Right atrium auricular region (tissue), 2 donors: ENCODE data around the gene UVRAG. TPM values are rescaled to one million over a fixed set of nuclear protein-coding genes. Genes with fewer than 3 reads are reported as not detected.

ENCODE experiments used
- DNase-seq: peaks from one replicate; pipeline ENCODE4 v3.0.0-alpha.2; 2019; ENCODE audit warnings: low spot score
- H3K27ac ChIP-seq, 2 donors: fragments of 200-600 bp; sonication (generic); 1 replicate in 1 of 2; 2 replicates in 1 of 2; pipeline ENCODE4 v1.5.1; 2016 to 2019
- H3K27me3 ChIP-seq, 2 donors: fragments of 200-600 bp; sonication (generic); one replicate each; pipeline versions ENCODE4 v1.5.1 to v1.6.0; 2017 to 2019
- H3K36me3 ChIP-seq: fragments of 200-600 bp; sonication (generic); one replicate; pipeline ENCODE4 v1.5.1; 2016
- H3K4me1 ChIP-seq, 2 donors: fragments of 200-600 bp; sonication (generic); one replicate each; pipeline versions ENCODE4 v1.5.1 to v1.6.0; 2017 to 2019
- H3K4me3 ChIP-seq, 2 donors: fragments of 200-600 bp; sonication (generic); 1 replicate in 1 of 2; 2 replicates in 1 of 2; pipeline ENCODE4 v1.5.1; 2017 to 2019; ENCODE audit warnings: mild to moderate bottlenecking in 1 of 2, moderate library complexity in 1 of 2
- H3K9me3 ChIP-seq, 2 donors: fragments of 200-600 bp; sonication (generic); one replicate each; pipeline ENCODE4 v1.5.1; 2019
- total RNA-seq, 2 donors: library from RNA; depleted of rRNA; stranded (reverse); fragments of >200 nt; gene quantifications; one replicate each; pipeline ENCODE4 v1.1.0, GENCODE V29; 2016
- TF ChIP-seq, protein P1 (sequence below), 2 donors: fragments of 200-600 bp; sonication (generic); IDR thresholded peaks; one replicate each; pipeline ENCODE4 v1.5.1; 2019; ENCODE audit warnings: antibody characterized with exemption in 2 of 2

The UVRAG gene
- total RNA-seq, 2 donors from 2014 or later = 13.2 to 13.9 TPM

DNA sequence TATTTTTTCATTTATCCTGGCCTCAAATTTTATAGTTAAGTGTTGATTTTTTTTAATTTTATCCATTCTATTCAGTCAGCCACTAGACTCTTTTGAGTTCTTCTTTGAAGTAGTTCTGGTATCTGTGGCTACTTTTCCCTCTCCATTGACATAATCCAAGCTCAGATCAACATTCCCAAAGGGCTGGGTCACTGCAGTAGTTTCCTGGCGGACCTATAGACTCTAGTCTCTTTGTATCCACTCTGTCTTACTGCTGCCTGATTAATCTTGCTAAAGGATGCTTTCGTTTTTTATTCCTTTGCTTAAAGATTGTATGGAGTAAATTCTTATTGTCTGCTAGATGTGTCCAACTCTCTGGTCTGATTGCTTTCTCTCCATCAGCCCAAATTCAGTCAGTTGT lies 87.6 kb downstream of the UVRAG start:
- Histone ChIP-seq H3K4me3 (no peak overlapping the region), H3K9me3 (no peaks in the 10 kb centered on the region), H3K27me3 (no peaks in the 10 kb centered on the region), H3K36me3 (no peaks in the 10 kb centered on the region), H3K27ac (no peak overlapping the region), H3K4me1 (peaks cover 0 to 11% of the 10 kb centered on the region in 2 donors)
- TF ChIP-seq, protein P1, sequence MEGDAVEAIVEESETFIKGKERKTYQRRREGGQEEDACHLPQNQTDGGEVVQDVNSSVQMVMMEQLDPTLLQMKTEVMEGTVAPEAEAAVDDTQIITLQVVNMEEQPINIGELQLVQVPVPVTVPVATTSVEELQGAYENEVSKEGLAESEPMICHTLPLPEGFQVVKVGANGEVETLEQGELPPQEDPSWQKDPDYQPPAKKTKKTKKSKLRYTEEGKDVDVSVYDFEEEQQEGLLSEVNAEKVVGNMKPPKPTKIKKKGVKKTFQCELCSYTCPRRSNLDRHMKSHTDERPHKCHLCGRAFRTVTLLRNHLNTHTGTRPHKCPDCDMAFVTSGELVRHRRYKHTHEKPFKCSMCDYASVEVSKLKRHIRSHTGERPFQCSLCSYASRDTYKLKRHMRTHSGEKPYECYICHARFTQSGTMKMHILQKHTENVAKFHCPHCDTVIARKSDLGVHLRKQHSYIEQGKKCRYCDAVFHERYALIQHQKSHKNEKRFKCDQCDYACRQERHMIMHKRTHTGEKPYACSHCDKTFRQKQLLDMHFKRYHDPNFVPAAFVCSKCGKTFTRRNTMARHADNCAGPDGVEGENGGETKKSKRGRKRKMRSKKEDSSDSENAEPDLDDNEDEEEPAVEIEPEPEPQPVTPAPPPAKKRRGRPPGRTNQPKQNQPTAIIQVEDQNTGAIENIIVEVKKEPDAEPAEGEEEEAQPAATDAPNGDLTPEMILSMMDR (IDR thresholded peaks at IDR 0.05) = no peak
- no peak for DNase-seq

DNA sequence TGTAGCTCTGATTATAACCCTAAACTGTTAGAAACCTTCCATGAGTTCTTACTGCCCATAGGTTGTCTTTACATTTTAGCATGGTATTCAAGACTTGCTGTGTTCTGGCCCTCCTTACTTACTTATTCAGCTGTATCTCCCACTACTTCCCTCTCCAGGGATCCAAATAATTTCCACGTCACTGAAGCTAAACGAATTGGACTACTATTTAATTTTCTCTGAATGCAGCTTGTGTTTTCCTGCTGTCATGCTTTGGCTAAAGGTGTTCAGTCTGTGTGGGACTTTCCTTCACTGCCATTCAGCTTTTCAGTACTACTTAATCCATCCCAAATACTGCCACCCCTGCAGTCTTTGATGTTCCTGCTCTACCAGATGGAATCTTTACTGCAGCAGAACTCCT lies 88.3 kb downstream of the UVRAG start:
- H3K27me3 ChIP-seq = no peaks in the 10 kb centered on the region
- H3K27ac ChIP-seq = no peak overlapping the region
- TF ChIP-seq, protein P1 (IDR thresholded peaks at IDR 0.05) = no peak
- no peaks in the 10 kb centered on the region for H3K9me3 ChIP-seq
- peaks cover 0 to 11% of the 10 kb centered on the region in 2 donors for H3K4me1 ChIP-seq
- no peak for DNase-seq
- H3K4me3 ChIP-seq = no peak overlapping the region
- no peaks in the 10 kb centered on the region for H3K36me3 ChIP-seq

DNA sequence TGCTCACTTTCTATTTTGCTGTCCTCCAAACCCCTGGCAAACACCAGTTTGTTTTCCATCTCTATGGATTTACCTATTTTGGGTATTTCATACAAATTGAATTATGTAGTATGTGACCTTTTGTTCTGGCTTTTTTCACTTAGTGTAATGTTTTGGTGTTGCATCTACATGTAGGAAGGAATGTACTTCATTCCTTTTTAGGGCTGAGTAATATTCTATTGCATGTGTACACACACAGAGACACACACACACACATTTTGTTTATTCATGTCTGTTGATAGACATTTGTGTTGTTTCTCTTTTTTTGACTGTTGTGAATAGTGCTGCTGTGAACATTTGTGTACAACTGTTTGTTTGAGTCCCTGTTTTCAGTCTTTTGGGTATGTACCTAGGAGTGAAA lies 90.4 kb downstream of the UVRAG start:
- no peak overlapping the region for H3K27ac ChIP-seq
- H3K4me3 ChIP-seq = no peak overlapping the region
- H3K27me3 ChIP-seq = no peaks in the 10 kb centered on the region
- no peak for DNase-seq
- TF ChIP-seq, protein P1 (IDR thresholded peaks at IDR 0.05) = no peak
- peaks cover 0 to 11% of the 10 kb centered on the region in 2 donors for H3K4me1 ChIP-seq
- no peaks in the 10 kb centered on the region for H3K36me3 ChIP-seq
- no peaks in the 10 kb centered on the region for H3K9me3 ChIP-seq

DNA sequence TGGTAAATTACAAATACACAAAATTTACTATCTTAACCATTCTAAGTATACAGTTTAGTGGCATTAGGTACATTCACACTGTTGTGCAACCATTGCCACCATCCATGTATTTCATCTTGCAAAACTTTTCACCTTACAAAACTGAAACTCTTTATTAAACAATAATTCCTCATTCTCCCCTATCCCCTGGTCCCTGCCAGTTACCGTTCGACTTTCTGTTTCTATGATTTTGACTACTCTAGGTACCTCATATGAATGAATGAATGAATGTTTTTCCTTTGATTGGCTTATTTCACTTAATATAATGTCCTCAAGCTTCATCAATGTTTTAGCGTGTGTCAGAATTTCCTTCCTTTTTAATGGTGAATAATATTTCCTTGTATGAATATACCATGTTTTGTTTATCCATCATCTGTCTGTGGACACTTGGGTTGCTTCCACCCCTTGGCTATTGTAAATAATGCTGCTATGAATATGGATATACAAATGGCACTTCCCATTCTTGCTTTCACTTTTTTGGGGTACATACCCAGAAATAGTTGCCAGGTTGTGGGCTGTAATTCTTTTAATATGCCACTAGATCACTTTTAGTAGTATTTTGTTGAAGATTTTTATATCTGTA lies 93.0 kb downstream of the UVRAG start:
- TF ChIP-seq, protein P1 (IDR thresholded peaks at IDR 0.05) = no peak
- Histone ChIP-seq H3K4me1 (peaks cover 0 to 11% of the 10 kb centered on the region in 2 donors), H3K4me3 (no peak overlapping the region), H3K9me3 (no peaks in the 10 kb centered on the region), H3K27me3 (no peaks in the 10 kb centered on the region), H3K27ac (no peak overlapping the region), H3K36me3 (peaks cover 6% of the 10 kb centered on the region)
- no peak for DNase-seq

DNA sequence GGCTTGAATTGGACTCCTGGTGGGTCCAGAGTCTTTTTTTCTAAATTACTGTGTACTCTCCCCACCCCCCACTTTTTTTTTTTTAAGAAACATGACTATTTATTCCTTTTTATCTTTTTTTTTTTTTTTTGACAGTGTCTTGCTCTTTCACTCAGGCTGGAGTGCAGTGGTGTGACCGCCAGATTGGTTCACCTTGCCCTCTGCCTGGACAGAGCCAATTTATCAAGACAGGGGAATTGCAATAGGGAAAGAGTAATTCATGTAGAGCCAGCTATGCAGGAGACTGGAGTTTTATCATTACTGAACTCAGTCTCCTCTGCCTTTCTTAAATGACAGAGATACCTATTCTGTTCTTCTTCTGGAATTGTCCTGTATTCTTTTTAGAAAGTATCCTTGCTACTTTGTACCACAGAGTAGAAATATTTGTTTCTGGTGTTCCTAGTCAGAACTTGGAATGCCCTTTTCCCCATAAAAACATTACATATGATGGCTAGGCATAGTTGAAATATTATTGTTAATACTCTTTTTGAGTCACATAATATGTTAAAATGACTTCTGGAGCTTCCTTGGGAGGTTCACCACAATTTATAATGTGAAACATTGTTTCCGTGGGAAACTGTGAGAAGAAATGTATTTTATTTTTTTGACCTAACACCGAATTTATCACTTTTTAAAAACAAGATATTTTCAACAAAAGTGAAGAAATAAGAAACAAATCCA lies 95.6 kb downstream of the UVRAG start:
- TF ChIP-seq, protein P1 (IDR thresholded peaks at IDR 0.05) = no peak
- Histone ChIP-seq H3K36me3 (peaks cover 6% of the 10 kb centered on the region), H3K4me3 (no peak overlapping the region), H3K27ac (no peak overlapping the region), H3K9me3 (no peaks in the 10 kb centered on the region), H3K27me3 (no peaks in the 10 kb centered on the region), H3K4me1 (no peaks in the 10 kb centered on the region)
- no peak for DNase-seq
